HEK293T (cell line): Measurements from ENCODE around the gene CCL25.

Experiments
- ARNT ChIP-seq: fragments of 450-650 bp; IDR thresholded peaks from 2 replicates; pipeline ENCODE4 v1.6.1; 2017; ENCODE audit warnings: mild to moderate bottlenecking
- BHLHE40 ChIP-seq: fragments of 450-650 bp; IDR thresholded peaks from 2 replicates; pipeline ENCODE4 v1.6.1; 2016; ENCODE audit warnings: mild to moderate bottlenecking, moderate library complexity, borderline replicate concordance
- CTBP1 ChIP-seq: fragments of 450-650 bp; IDR thresholded peaks from 2 replicates; pipeline ENCODE4 v1.6.1; 2016; ENCODE audit warnings: borderline replicate concordance
- ELF4 ChIP-seq: fragments of 450-650 bp; IDR thresholded peaks from 2 replicates; pipeline ENCODE4 v1.6.1; 2017; ENCODE audit warnings: antibody characterized with exemption
- FOXA1 ChIP-seq: fragments of 450-650 bp; IDR thresholded peaks from 2 replicates; pipeline ENCODE4 v1.6.1; 2016; ENCODE audit warnings: mild to moderate bottlenecking
- FOXK2 ChIP-seq: fragments of 450-650 bp; IDR thresholded peaks from 2 replicates; pipeline ENCODE4 v1.6.1; 2016; ENCODE audit warnings: mild to moderate bottlenecking
- FOXM1 ChIP-seq: fragments of 450-650 bp; IDR thresholded peaks from 2 replicates; pipeline ENCODE4 v1.6.1; 2017; ENCODE audit warnings: mild to moderate bottlenecking, borderline replicate concordance
- HDGF ChIP-seq: fragments of 450-650 bp; IDR thresholded peaks from 2 replicates; pipeline ENCODE4 v1.6.1; 2017; ENCODE audit warnings: antibody characterized with exemption, borderline replicate concordance
- LEF1 ChIP-seq: fragments of 450-650 bp; IDR thresholded peaks from 2 replicates; pipeline ENCODE4 v1.6.1; 2017; ENCODE audit warnings: mild to moderate bottlenecking, borderline replicate concordance
- NFRKB ChIP-seq: fragments of 450-650 bp; IDR thresholded peaks from 2 replicates; pipeline ENCODE4 v1.6.1; 2016; ENCODE audit warnings: mild to moderate bottlenecking, moderate library complexity
- SP1 ChIP-seq: fragments of 450-650 bp; IDR thresholded peaks from 2 replicates; pipeline ENCODE4 v1.6.1; 2017
- SUZ12 ChIP-seq: fragments of 450-650 bp; IDR thresholded peaks from 2 replicates; pipeline ENCODE4 v1.6.1; 2016; ENCODE audit warnings: mild to moderate bottlenecking
- TARDBP ChIP-seq: fragments of 450-650 bp; IDR thresholded peaks from 2 replicates; pipeline ENCODE4 v1.6.1; 2016

- TF ChIP-seq HDGF = no peak
- no peak for TF ChIP-seq CTBP1
- TF ChIP-seq SUZ12 = no peak
- TF ChIP-seq ARNT = no peak
- TF ChIP-seq FOXM1 = no peak
- no peak for TF ChIP-seq BHLHE40
- TF ChIP-seq NFRKB = no peak
- TF ChIP-seq SP1 = no peak
- TF ChIP-seq ELF4 = no peak
- no peak for TF ChIP-seq LEF1
- no peak for TF ChIP-seq FOXA1
- TF ChIP-seq TARDBP = no peak
- TF ChIP-seq FOXK2 = no peak
These were observed 44.6 kb downstream of the CCL25 start for GRCh38 chr19:8097198-8097597.
